Measurements from ENCODE around the gene RANBP1. TPM values are rescaled to one million over a fixed set of nuclear protein-coding genes. Genes with fewer than 3 reads are reported as not detected.

The RANBP1 gene
- total RNA-seq, 1 donor from 2014 or later, result 79.5 TPM

DNA sequence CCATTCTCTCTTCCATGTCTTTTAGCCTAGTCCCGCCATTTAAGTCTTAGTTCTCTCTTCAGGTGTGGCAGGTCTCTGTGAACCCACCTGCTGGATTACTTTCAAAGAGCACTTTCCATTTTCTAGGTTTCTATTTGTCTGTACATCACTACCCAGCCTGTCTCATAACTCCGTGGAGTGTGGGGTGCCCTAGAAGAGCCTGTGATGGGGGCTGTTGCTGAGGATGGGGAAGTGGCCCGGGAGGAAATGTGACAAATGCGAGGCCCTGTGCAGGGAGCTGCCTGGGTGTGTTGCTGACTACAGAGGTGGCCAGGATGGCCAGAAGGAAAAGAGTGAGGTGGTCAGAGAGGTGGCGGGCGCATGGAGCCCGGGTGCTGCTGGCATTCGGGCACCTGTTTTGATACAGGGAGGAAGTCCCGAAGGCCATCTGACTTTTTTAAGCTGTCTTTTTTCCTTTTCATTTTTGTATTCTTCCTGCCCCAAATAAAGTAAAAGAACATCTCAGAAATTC is 25.1 kb upstream of the RANBP1 start:
- TF ChIP-seq, protein P1, sequence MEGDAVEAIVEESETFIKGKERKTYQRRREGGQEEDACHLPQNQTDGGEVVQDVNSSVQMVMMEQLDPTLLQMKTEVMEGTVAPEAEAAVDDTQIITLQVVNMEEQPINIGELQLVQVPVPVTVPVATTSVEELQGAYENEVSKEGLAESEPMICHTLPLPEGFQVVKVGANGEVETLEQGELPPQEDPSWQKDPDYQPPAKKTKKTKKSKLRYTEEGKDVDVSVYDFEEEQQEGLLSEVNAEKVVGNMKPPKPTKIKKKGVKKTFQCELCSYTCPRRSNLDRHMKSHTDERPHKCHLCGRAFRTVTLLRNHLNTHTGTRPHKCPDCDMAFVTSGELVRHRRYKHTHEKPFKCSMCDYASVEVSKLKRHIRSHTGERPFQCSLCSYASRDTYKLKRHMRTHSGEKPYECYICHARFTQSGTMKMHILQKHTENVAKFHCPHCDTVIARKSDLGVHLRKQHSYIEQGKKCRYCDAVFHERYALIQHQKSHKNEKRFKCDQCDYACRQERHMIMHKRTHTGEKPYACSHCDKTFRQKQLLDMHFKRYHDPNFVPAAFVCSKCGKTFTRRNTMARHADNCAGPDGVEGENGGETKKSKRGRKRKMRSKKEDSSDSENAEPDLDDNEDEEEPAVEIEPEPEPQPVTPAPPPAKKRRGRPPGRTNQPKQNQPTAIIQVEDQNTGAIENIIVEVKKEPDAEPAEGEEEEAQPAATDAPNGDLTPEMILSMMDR (IDR thresholded peaks at IDR 0.05), result no peak
- no peak overlapping the region for H3K4me3 Mint-ChIP-seq (ENCODE audit: unreplicated experiment)
- H3K9me3 Mint-ChIP-seq (ENCODE audit: low read depth), result no peaks in the 10 kb centered on the region
- peaks cover 66% of the 10 kb centered on the region for H3K36me3 Mint-ChIP-seq (ENCODE audit: low read depth)
- peaks cover 5% of the 10 kb centered on the region for H3K4me1 Mint-ChIP-seq (ENCODE audit: low read depth)
- H3K27me3 Mint-ChIP-seq (ENCODE audit: low read depth), result no peaks in the 10 kb centered on the region
- DNase-seq (ENCODE audit: low spot score), result no peak
- peak overlapping the region; percentile 30 for H3K27ac Mint-ChIP-seq (ENCODE audit: unreplicated experiment)

DNA sequence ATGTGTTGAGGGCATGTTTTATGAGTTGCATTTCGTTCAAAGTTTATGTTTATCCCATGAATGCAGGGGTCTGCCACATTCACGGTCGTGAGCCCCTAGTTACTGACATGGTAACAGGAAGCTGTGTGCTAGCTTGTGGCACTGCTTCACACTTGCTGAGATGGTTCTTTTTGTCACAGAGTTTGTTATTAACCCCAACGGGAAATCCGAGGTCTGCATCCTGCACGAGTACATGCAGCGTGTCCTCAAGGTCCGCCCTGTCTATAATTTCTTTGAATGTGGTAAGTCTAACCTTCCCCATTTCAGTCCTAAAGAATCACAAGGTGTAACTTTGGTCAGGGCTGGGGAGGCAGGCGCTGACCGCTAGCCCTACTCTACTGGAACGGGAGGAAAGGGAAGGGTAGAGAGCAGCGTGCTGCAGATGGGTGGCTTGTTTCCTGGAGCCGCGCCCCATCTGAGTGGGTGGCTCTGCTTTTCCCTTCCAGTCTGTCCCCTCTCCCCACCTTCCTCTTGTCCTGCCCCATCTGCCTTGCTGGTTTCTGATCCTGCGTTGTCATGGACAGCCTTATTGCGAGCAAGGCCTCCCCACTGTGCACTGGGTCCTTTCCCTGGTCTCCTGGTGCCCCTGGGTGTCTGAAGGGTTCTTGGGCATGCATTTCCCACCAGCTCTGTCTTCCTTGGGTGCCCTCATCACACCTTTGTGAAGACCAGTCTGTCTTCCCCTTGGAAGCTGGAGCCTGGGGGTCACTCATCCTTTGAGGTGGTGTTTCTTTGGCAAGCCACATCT is 24.0 kb upstream of the RANBP1 start:
- H3K4me3 Mint-ChIP-seq (ENCODE audit: unreplicated experiment), result no peak overlapping the region
- no peak overlapping the region for H3K27ac Mint-ChIP-seq (ENCODE audit: unreplicated experiment)
- H3K27me3 Mint-ChIP-seq (ENCODE audit: low read depth), result no peaks in the 10 kb centered on the region
- DNase-seq (ENCODE audit: low spot score), result no peak
- TF ChIP-seq, protein P1 (IDR thresholded peaks at IDR 0.05), result no peak
- peaks cover 69% of the 10 kb centered on the region for H3K36me3 Mint-ChIP-seq (ENCODE audit: low read depth)
- H3K9me3 Mint-ChIP-seq (ENCODE audit: low read depth), result peaks cover 8% of the 10 kb centered on the region
- peaks cover 5% of the 10 kb centered on the region for H3K4me1 Mint-ChIP-seq (ENCODE audit: low read depth)

DNA sequence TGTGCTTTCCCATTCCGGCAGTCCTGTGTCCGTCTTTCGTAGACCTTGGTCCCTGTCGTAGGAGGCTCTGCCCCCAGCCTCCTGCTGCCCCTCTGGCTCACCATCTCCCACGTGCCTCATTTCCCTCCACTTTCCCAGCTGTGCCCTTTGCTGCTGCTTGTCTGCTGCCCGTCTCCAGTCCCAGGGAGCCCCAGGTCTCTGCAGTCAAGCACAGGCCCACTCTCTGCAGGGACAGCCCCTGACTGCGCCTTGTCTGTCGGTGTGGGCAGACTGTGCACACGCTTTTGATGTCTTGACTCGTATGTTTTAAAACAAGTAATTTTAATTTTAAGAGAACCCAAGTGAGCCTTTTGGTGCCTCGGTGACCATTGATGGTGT is 23.4 kb upstream of the RANBP1 start:
- H3K27ac Mint-ChIP-seq (ENCODE audit: unreplicated experiment), result no peak overlapping the region
- H3K9me3 Mint-ChIP-seq (ENCODE audit: low read depth), result peaks cover 13% of the 10 kb centered on the region
- no peak overlapping the region for H3K4me3 Mint-ChIP-seq (ENCODE audit: unreplicated experiment)
- no peak for DNase-seq (ENCODE audit: low spot score)
- no peaks in the 10 kb centered on the region for H3K27me3 Mint-ChIP-seq (ENCODE audit: low read depth)
- TF ChIP-seq, protein P1 (IDR thresholded peaks at IDR 0.05), result no peak
- H3K36me3 Mint-ChIP-seq (ENCODE audit: low read depth), result peaks cover 69% of the 10 kb centered on the region
- H3K4me1 Mint-ChIP-seq (ENCODE audit: low read depth), result peaks cover 5% of the 10 kb centered on the region

DNA sequence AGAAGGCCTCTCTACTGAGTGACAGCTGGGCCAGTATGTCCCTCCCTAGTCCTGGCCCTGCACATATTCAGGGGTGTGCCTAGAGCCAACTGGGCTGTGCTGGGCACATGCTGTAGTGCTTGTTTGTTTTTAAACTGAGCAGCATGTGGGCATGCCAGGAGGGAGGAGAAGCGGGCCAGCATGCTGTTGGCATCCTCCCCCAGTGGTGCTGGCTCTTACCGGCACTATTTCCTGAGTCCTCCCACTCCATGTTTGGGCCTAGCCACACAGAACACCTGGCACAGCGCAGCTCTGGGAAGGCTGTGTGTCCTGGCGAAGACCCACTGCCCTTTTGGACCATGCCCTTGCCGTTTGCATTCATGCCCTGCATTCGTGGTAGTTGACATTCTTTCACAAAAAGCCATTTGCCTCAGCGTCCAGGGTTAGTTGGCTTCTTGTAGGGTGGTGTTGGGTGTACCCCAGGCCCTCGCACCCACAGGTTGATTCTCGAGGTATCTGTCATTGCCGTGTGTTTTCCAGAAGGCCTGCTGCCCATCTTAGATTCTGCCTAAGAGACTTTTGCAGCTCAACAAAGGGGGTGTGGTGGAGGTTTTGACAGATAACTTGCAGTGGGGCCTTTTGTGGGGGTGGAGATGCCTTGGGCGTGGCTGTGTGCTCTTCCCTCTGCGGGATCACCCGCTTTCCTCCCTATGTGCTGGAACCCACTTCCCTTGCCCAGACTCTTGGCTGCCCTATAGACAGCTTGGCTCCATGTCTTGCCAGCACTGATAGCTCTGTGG is 22.3 kb upstream of the RANBP1 start:
- H3K4me3 Mint-ChIP-seq (ENCODE audit: unreplicated experiment), result no peak overlapping the region
- no peak for DNase-seq (ENCODE audit: low spot score)
- no peak overlapping the region for H3K27ac Mint-ChIP-seq (ENCODE audit: unreplicated experiment)
- H3K36me3 Mint-ChIP-seq (ENCODE audit: low read depth), result peaks cover 71% of the 10 kb centered on the region
- TF ChIP-seq, protein P1 (IDR thresholded peaks at IDR 0.05), result no peak
- peaks cover 13% of the 10 kb centered on the region for H3K9me3 Mint-ChIP-seq (ENCODE audit: low read depth)
- H3K4me1 Mint-ChIP-seq (ENCODE audit: low read depth), result peaks cover 5% of the 10 kb centered on the region
- no peaks in the 10 kb centered on the region for H3K27me3 Mint-ChIP-seq (ENCODE audit: low read depth)

DNA sequence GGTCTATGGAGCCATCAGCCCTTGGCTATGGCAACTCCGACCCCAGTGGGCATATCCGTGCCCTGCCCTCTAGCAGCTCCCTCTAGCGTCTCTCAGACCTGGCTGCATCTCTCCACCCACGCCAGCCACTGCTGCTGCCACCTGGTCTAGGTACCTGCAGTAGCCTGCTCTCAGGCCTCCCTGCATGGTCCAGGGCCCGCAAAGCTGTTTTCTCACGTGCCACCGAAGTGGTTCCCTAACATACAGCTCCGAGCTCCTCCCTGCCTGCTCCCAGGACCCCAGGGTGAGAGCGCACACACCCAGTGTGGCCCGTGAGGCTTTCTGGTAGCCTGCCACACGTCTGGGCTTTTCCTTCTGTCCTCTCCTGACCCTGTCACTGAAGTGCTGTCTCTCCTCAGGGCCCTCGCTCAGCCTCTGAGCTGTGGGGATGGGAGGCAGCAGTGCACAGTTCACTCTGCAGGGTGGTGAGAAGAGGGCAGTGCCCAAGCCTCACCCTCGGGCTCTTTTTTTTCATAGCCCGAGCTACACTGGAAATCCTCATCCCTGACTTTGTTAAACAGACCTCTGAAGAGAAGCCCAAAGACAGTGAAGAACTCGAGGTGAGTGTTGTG is 21.6 kb upstream of the RANBP1 start:
- DNase-seq (ENCODE audit: low spot score), result no peak
- Mint-ChIP-seq H3K4me1 (ENCODE audit: low read depth) (peaks cover 5% of the 10 kb centered on the region), H3K9me3 (ENCODE audit: low read depth) (peaks cover 13% of the 10 kb centered on the region), H3K27me3 (ENCODE audit: low read depth) (no peaks in the 10 kb centered on the region), H3K4me3 (ENCODE audit: unreplicated experiment) (no peak overlapping the region), H3K36me3 (ENCODE audit: low read depth) (peaks cover 66% of the 10 kb centered on the region), H3K27ac (ENCODE audit: unreplicated experiment) (no peak overlapping the region)
- TF ChIP-seq, protein P1 (IDR thresholded peaks at IDR 0.05), result no peak
